HG02885 (cell line): ENCODE data around the gene PLXNC1.
A peak's percentile ranks its signal among the peaks of the same experiment; 100 is the strongest.

ENCODE experiments used
- ATAC-seq: cut with Tn5 transposase; IDR thresholded peaks from one replicate; pipeline ENCODE4 v1.9.1; 2021; ENCODE audit warnings: mild to moderate bottlenecking; ENCODE audit not compliant: unreplicated experiment, poor library complexity

Gene PLXNC1

DNA sequence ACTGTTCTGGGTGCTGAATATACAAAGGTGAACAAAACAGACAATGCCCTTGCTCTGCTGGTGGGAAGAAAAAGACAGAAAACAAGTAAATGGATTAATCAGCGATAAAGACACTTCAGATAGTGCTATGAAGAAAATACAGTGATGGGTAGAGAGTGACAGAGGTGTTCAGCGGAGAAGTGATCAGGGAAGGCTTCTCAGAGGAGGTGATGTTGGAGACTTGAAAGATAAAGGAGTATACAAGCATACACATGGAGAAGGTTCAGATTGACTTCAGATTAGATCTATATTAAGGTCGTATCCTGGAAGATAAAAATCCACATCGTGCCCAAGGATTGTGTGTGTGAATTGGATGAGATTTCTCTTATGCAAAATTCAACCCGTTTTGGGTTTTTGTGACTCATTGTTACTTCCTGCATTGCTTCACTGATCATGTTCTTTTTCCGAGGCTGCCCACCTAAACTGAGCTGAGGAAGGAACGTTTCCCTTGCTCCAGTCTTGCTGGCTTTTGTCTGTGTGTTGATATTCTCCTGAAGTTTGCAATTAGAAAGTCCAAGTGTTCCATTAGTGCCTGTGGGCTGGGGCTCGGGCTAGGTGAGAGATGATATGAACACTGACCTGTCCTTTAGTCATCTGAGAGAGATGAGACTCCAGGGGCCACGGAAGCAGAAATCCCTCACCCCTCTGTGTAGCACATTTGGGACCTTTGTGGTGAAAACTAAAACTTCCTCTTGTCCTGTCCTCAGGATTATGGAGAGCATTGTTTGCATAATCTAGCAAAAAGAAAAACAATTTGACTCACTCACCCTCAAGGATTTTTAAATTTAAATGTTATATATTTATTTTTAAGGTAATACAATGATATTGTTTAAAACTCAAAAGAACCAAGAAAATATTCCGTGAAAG is 27.6 kb downstream of the PLXNC1 start:
- peak; percentile 56 for ATAC-seq

GRCh38 chr12:94178054-94178453 is 29.7 kb downstream of the PLXNC1 start:
- no peak for ATAC-seq

DNA sequence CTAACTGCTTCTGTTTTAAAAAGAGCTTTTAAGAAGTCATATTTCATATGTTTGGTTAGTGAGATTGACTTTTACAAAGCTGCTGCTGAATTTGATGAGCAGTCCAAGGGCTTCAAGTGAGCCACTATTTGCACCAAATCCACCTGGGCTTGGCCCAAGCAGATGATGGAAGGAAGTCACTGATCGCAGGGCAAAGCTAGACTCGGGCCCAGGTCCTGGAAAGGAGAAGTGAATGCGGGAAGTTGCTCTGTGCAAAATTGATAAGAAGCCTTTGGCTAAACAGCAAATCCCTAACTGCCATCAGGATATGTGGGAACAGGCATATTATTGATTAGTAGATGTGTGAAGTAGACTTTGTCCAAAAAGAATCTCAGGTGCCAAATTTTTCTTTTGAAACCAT is 30.5 kb downstream of the PLXNC1 start:
- ATAC-seq: no peak

DNA sequence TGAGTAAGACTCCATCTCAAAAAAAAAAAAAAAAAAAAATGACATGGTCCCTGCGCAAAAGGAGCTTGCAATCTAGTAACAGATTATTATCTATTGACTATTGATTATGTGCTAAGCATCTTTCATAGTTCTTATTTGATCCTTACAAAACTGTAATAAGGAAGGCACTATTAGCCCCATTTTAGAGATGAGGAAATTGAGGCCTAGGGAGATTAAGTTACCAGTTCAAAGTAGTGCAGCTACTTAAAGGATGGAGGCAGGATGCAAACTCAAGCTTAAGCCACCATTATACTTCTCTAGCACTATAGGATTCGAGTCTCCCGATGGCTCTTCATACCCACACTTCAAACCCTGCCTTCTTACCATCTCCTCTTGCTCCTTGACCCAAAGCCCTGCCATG is 31.3 kb downstream of the PLXNC1 start:
- ATAC-seq: no peak

- no peak for ATAC-seq
Observed at GRCh38 chr12:94180558-94181296, 32.4 kb downstream of the PLXNC1 start.

DNA sequence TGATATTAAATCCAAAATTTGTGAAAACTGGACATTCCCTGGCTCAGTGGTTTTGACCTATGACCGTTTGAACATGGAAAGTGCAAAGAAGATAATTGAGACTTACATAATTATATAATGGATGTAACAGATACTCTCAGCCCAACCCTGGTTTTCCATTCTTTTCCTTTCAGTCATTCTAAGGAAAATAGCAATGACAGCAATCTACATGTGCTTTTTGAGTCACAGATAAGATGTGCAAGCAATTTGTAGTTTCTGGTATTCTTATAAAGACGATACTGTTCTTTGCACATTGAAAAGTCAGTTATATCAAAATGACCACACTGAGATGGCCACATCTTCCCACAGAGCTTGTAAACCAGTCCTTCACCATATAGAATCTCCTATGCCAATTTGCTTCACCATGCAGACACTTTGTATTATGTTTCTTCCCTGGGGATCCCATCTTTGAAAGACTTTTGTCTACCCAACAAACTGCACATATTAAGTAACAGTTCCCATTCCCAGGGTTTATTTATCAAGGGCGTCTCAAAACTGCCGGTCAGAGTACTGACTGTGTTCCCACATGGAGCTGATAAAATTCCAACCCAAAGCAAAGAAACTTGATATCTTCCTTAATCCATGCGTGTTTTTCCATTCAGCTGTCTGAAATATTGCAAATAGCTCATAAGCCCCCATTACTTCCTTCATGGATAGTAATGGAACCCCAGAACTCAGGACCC is 34.8 kb downstream of the PLXNC1 start:
- no peak for ATAC-seq

GRCh38 chr12:94183708-94184379 is 35.5 kb downstream of the PLXNC1 start:
- no peak for ATAC-seq

GRCh38 chr12:94184995-94185719 is 36.8 kb downstream of the PLXNC1 start:
- ATAC-seq: no peak

GRCh38 chr12:94185801-94186200 is 37.4 kb downstream of the PLXNC1 start:
- ATAC-seq: no peak

DNA sequence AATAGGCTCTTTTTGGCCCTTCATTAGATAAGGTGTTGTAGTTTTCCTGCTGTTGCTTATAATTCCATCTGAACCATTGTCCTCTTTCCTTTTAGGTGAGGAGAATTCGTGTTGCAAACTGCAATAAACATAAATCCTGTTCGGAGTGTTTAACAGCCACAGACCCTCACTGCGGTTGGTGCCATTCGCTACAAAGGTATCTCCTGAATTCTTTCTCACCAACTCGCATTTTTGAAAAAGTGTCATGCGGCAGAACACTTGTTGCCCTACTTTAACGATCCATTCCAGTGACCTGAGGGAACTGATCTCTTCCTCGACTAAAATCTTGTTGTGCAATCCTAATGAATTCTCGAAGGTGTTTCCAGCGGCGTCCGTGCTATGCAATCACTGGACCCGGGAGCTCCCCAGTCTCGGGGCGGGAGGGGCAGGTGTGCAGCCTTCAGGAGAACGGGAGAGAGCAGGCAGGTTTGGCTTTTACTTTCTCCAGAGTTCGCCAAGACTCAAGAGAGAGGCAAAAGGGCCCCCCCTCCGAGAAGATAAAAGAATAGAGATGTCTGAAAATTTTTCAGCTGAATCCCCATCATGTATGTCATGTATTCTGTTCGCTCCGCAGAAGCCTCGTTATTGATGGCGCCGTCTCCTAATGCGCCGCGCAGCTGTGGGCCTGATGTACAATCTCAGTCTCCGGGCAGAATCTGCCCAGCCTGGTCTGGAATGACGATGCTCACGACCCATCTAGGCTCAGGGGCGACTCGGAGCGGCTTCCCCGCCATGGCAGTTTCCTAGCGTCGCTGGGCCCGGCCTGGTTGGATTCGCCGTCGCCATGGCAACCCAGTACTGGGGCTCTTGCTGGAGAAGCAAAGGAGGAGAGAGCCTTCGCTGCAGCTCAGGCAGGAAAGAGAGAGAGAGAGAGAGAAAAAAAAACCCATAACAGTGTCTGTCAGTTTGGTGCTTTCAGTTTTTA is 38.2 kb downstream of the PLXNC1 start:
- ATAC-seq: no peak

DNA sequence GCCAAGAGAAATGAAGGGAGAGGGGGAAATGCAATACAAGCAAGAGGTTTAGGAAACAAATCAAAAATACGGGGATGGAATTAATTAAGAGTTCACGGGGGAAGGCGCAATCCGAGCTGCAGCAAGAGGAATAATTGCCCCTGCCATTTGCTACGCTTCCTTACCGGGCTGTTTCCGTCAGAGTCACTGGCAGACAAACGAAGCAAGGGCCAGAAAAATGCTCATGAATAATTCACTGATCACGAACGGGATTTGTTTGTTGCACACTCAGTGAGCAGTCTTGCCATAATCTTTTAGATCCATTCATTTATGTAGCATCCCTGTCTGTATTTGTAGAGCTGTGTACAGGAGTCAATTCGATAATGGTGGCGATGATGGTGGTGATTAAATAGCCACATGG is 39.0 kb downstream of the PLXNC1 start:
- ATAC-seq: no peak

GRCh38 chr12:94190623-94191022 is 42.2 kb downstream of the PLXNC1 start:
- no peak for ATAC-seq

DNA sequence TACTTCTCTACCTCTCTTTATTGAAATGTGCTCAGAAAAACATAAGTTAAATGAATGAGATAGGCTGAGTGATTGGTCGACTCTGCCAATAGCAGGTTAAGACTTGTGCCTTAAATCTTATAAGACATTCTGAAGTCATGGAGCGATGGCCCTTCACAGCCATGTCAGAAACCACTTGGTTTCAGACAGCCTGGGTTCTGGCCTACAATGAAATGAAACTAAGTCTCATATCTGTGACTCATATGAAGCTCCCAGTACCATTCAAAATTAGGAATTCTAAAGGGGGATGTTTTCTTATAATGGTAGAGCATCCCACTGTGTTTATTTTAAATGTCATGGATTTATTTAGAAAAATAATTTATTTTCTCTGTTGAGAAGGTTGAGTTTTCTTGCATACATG is 42.6 kb downstream of the PLXNC1 start:
- no peak for ATAC-seq

DNA sequence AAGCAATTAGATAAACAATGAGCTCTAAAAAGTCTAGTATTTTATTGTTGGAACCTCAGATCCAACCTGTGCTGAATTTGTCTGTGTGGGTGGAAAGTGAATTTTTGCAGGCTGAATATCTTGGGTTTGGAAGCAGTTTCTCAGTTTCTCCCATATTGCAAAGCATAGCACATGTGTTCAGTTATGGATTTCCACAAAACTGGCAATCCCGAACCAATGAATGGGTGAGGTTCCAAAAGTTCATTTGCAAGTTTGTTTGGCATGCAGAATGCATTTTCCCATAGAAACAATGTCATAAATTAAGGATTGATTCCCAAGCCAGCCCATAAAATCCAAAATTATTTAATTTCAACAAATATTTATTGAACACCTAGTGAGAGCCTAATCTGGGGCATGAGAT is 43.4 kb downstream of the PLXNC1 start:
- no peak for ATAC-seq

DNA sequence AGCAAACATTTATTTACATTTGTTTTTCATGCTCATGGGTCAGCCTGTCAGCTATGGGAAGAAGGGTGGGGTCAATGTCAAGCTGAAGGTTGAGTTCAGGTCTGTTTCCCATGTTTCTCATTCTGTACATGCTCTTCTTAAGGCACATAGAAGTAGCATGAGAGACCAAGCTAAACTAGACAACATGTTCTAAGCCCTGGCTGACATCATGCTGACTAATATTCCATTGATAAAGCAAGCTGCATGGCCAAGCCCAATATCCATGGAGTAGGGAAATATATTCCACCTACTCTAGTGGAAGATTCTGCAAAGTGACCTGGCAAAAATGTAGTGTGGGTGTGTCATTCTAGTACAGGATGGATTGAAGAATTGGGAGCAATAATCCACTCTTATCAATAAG is 44.1 kb downstream of the PLXNC1 start:
- no peak for ATAC-seq

GRCh38 chr12:94193168-94193567 is 44.8 kb downstream of the PLXNC1 start:
- ATAC-seq: no peak

GRCh38 chr12:94195483-94195882 is 47.1 kb downstream of the PLXNC1 start:
- no peak for ATAC-seq

DNA sequence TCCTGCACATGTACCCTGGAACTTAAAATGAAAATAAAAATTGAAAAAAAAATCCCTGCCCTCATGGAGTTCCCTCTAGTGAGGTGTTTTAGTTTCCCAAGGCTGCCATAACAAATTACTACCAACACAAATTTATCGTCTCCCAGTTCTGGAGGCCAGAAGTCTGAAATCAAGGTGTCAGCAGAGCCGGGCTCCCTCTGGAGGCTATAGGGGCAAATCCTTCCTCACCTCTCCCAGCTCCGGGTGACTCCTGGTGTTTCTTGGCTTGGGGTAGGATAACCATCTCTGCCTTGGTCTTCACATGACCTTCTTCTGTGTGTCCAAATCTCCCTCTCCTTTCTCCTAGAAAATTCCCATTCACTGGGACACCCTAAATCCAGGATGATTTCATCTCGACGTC is 50.1 kb downstream of the PLXNC1 start:
- no peak for ATAC-seq

DNA sequence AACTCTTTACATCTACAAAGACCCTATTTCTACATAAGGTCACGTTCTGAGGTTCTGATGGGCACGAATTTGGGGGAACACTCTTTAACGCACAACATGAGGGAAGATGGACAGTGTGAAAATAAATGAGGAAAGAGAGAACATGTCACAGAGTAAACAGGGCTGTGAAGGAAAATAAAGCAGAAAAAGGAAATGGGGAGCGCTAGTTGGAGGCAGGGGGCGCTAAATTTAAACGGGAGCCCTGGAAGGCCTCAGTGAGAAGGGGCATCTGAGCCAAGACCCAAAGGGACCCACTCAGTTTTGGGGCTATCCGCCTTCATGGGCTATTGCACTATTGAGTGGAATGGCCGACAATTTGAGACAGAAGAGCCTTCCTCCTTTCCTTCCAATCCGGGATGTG is 50.5 kb downstream of the PLXNC1 start:
- no peak for ATAC-seq
